AG04450 (cell line): ENCODE data around the gene RHBDF2. TPM values are rescaled to one million over a fixed set of nuclear protein-coding genes. Genes with fewer than 3 reads are reported as not detected.
A peak's percentile ranks its signal among the peaks of the same experiment; 100 is the strongest.

Source experiments
- CTCF ChIA-PET: fragments of 300-600, 350-600 bp; formaldehyde crosslinking; extraction: SDS; loops from one replicate; lab custom pipeline; 2022; ENCODE audit warnings: antibody characterized with exemption, inconsistent platforms; lab: Charles Lee
- POLR2A ChIA-PET: fragments of 350-600 bp; formaldehyde crosslinking; extraction: SDS; loops from one replicate; lab custom pipeline; 2021; ENCODE audit warnings: antibody characterized with exemption, inconsistent platforms; lab: Yijun Ruan, JAX
- DNase-seq: peaks from one replicate; pipeline ENCODE4 v3.0.0-alpha.2; 2011; ENCODE audit warnings: low read depth, low spot score
- H3K27ac ChIP-seq: one replicate; pipeline ENCODE4 v1.5.1; 2012; ENCODE audit warnings: low read depth, low read length, control low read depth
- H3K27me3 ChIP-seq: one replicate; pipeline ENCODE4 v1.6.0; 2012; ENCODE audit warnings: low read length; ENCODE audit not compliant: control insufficient read depth, insufficient read depth
- H3K4me3 ChIP-seq: 2 replicates; pipeline ENCODE4 v1.5.1; 2011; ENCODE audit warnings: mild to moderate bottlenecking, low read depth, low read length, control low read depth
- H3K9me3 ChIP-seq: 2 replicates; pipeline ENCODE4 v1.5.1; 2012; ENCODE audit warnings: low read length; ENCODE audit not compliant: control insufficient read depth, insufficient read depth
- CTCF ChIP-seq: IDR thresholded peaks from 2 replicates; pipeline ENCODE4 v1.5.1; 2011; ENCODE audit warnings: low read depth, low read length, control low read depth, inconsistent platforms
- polyA plus RNA-seq: library from polyadenylated mRNA; depleted of rRNA; stranded (reverse); fragments of >200 nt; gene quantifications from 2 replicates; pipeline ENCODE4 v1.2.3, GENCODE V29; 2011

The RHBDF2 gene
- polyA plus RNA-seq, 1 experiment = 5.4 TPM

- no peak for DNase-seq
- peak; percentile 66 for TF ChIP-seq CTCF
- ChIA-PET POLR2A (no interaction called here), CTCF (no interaction called here)
- Histone ChIP-seq H3K4me3 (no peak overlapping the region), H3K27me3 (no peaks in the 10 kb centered on the region), H3K9me3 (no peaks in the 10 kb centered on the region), H3K27ac (no peak overlapping the region)
Measured at GRCh38 chr17:76432712-76433336, 68.4 kb downstream of the RHBDF2 start.

- ChIA-PET CTCF (interaction anchor here (0.7 to 1.3 kb wide), 2 partner anchors 27 to 47 kb away, joined by 3 to 4 read pairs; no protein-coding TSS in a partner anchor), POLR2A (no interaction called here)
- DNase-seq = no peak
- H3K4me3 ChIP-seq = no peak overlapping the region
- no peaks in the 10 kb centered on the region for H3K27me3 ChIP-seq
- no peak overlapping the region for H3K27ac ChIP-seq
- no peak for TF ChIP-seq CTCF
- H3K9me3 ChIP-seq = no peaks in the 10 kb centered on the region
Measured at GRCh38 chr17:76432004-76432403, 69.2 kb downstream of the RHBDF2 start.

GRCh38 chr17:76431509-76431908, 69.7 kb downstream of the RHBDF2 start:
- Histone ChIP-seq H3K4me3 (no peak overlapping the region), H3K27ac (no peak overlapping the region), H3K9me3 (no peaks in the 10 kb centered on the region), H3K27me3 (no peaks in the 10 kb centered on the region)
- TF ChIP-seq CTCF = no peak
- ChIA-PET CTCF (interaction anchor here (0.7 to 1.3 kb wide), 3 partner anchors 23 to 46 kb away, joined by 3 to 4 read pairs (median 4); no protein-coding TSS in a partner anchor), POLR2A (no interaction called here)
- no peak for DNase-seq

- CTCF ChIA-PET = interaction anchor here (1.2 to 1.6 kb wide), 2 partner anchors 25 to 78 kb away, joined by 3 to 4 read pairs; no protein-coding TSS in a partner anchor
- H3K27me3 ChIP-seq = no peaks in the 10 kb centered on the region
- H3K9me3 ChIP-seq = no peaks in the 10 kb centered on the region
- TF ChIP-seq CTCF = no peak
- H3K27ac ChIP-seq = no peak overlapping the region
- H3K4me3 ChIP-seq = no peak overlapping the region
- POLR2A ChIA-PET = no interaction called here
- no peak for DNase-seq
Measured at GRCh38 chr17:76428511-76428910, 72.7 kb downstream of the RHBDF2 start.

- Histone ChIP-seq H3K9me3 (no peaks in the 10 kb centered on the region), H3K4me3 (no peak overlapping the region), H3K27ac (no peak overlapping the region), H3K27me3 (no peaks in the 10 kb centered on the region)
- CTCF ChIA-PET = interaction anchor here (0.8 to 1.6 kb wide), 4 partner anchors 26 to 267 kb away, joined by 3 to 4 read pairs (median 3); no protein-coding TSS in a partner anchor
- POLR2A ChIA-PET = interaction anchor here (0.6 to 1.1 kb wide), 2 partner anchors 19 to 102 kb away, joined by 3 to 5 read pairs; no protein-coding TSS in a partner anchor
- peak; percentile 37 for DNase-seq
- TF ChIP-seq CTCF = no peak
Measured at GRCh38 chr17:76427501-76428231, 73.6 kb downstream of the RHBDF2 start.
